Lung (tissue), 16 donors: Measurements from ENCODE around the gene BBOX1. TPM values are rescaled to one million over a fixed set of nuclear protein-coding genes. Genes with fewer than 3 reads are reported as not detected.

Source experiments
- ATAC-seq: fragments of 200-7000 bp; cut with Tn5 transposase; one replicate; pipeline ENCODE4 v1.9.1; 2020; ENCODE audit warnings: moderate number of reproducible peaks; ENCODE audit not compliant: insufficient read depth, low FRiP score
- DNase-seq, 3 donors: peaks; one replicate each; pipeline ENCODE4 v3.0.0-alpha.2; 2013 to 2017
- H3K27ac ChIP-seq, 2 donors: one replicate each; pipeline ENCODE4 v1.5.1; 2013; ENCODE audit warnings: mild to moderate bottlenecking in 2 of 2, moderate library complexity in 2 of 2, control low read depth in 1 of 2, inconsistent platforms in 1 of 2, low read depth in 1 of 2, low read length in 1 of 2
- H3K27me3 ChIP-seq, 3 donors: one replicate each; pipeline ENCODE4 v1.5.1; 2013; ENCODE audit warnings: low read length in 2 of 3; ENCODE audit not compliant: control insufficient read depth in 3 of 3, insufficient read depth in 3 of 3
- H3K36me3 ChIP-seq, 4 donors: one replicate each; pipeline ENCODE4 v1.5.1; 2013; ENCODE audit warnings: low read length in 4 of 4, mild to moderate bottlenecking in 1 of 4, moderate library complexity in 1 of 4; ENCODE audit not compliant: control insufficient read depth in 4 of 4, insufficient read depth in 4 of 4
- H3K4me1 ChIP-seq, 5 donors: one replicate each; pipeline ENCODE4 v1.5.1; 2013; ENCODE audit warnings: low read length in 5 of 5, mild to moderate bottlenecking in 2 of 5, moderate library complexity in 1 of 5; ENCODE audit not compliant: control insufficient read depth in 5 of 5, insufficient read depth in 5 of 5
- H3K4me3 ChIP-seq: one replicate; pipeline ENCODE4 v1.5.1; 2013; ENCODE audit warnings: mild to moderate bottlenecking, control low read depth, moderate library complexity
- H3K9ac ChIP-seq, 2 donors: one replicate each; pipeline ENCODE4 v1.5.1; 2013; ENCODE audit warnings: low read length in 2 of 2, control low read depth in 1 of 2; ENCODE audit not compliant: insufficient read depth in 1 of 2
- H3K9me3 ChIP-seq, 4 donors: one replicate each; pipeline ENCODE4 v1.5.1; 2013; ENCODE audit warnings: low read length in 3 of 4, mild to moderate bottlenecking in 1 of 4, moderate library complexity in 1 of 4; ENCODE audit not compliant: control insufficient read depth in 4 of 4, insufficient read depth in 3 of 4
- WGBS, 2 donors: extraction: QIAGEN DNeasy Blood & Tissue Kit; methylation state at CpG; one replicate each; pipeline ENCODE4 v1.1.7; 2013; 5-methylcytosine and 5-hydroxymethylcytosine counted together
- long read RNA-seq, 5 donors: transcript quantifications; one replicate each; lab custom pipeline, GENCODE V29; 2026
- polyA plus RNA-seq, 2 donors: library from polyadenylated mRNA; stranded (reverse); fragments of 200-250 nt; gene quantifications; one replicate each; pipeline ENCODE4 v1.2.1, GENCODE V29; 2013
- total RNA-seq, 2 donors: library from RNA; depleted of rRNA in 1 of 2; stranded (reverse); fragments of >200 nt in 1 of 2; gene quantifications; one replicate each; pipeline ENCODE4 v1.2.1, GENCODE V29; 2014 to 2021
- TF ChIP-seq, protein P1 (sequence below): IDR thresholded peaks from 2 replicates; pipeline ENCODE4 v1.5.1; 2012; ENCODE audit warnings: mild to moderate bottlenecking; ENCODE audit errors: control extremely low read depth, extremely low read depth
- donor health status: control.
- donor health status: control.
- donor health status: Bipolar disorder and iron deficiency.
- donor health status: healthy.
- donor health status: DM: yes; HTN: yes; CAD: no.

The BBOX1 gene, protein sequence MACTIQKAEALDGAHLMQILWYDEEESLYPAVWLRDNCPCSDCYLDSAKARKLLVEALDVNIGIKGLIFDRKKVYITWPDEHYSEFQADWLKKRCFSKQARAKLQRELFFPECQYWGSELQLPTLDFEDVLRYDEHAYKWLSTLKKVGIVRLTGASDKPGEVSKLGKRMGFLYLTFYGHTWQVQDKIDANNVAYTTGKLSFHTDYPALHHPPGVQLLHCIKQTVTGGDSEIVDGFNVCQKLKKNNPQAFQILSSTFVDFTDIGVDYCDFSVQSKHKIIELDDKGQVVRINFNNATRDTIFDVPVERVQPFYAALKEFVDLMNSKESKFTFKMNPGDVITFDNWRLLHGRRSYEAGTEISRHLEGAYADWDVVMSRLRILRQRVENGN
- total RNA-seq (1 to 10 TPM; 1.1 to 1.9 TPM), polyA plus RNA-seq (under 1 TPM; 0.08 to 0.27 TPM)
- long read RNA-seq, donor 1, result 0 reads
- long read RNA-seq, donor 2, result 0 reads
- long read RNA-seq, donor 3, result 0 reads
- long read RNA-seq, donor 4, result 0 reads
- long read RNA-seq, donor 5, result 0 reads

DNA sequence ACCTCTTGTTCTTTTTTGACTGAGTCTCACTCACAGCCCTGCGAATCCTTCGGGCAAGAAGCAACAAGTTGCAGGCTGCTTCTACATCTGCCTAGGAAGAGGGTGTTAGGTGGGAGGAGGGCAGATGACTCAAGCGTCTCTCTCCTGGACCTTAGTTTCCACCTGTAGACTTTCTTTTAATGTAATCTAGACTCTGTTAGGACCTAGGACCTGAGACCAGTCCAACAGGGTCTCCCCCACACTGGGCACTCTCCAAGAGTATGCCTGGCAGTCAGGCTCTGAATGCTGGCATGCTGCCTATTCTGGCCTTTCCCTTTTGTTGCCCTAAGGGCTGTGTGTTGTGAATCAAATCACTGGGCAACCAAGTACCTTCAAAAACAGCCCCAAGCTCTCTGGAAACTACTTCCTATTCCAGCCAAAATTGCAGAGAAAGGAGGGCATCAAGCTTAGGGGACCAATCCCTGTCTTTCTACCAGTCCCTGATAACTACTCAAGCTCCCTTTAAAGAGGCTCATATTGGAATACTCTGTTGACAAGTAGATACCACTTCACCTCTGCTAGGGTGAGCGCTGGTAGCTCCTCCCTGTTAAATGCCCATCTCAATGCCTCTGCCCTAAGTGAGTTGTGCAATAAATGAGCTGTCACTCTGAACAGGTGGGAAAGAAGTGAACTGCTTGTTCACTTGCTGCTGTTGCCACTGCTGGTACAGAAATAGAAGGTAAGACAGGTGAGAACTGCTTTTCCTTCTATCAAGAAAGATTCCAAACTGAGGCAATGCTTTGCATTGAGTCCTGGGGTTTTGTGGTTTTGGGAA, at the start of gene BBOX1:
Gene BBOX1, plus strand, starts transcription at position 514 of the 814 bp plus-strand sequence. CDS start 14,616 bp downstream, outside the sequence.
- DNase-seq (no peak), ATAC-seq (no peak)
- H3K27ac ChIP-seq, result no peak within 1 kb of the TSS
- no peak within 1 kb of the TSS for H3K4me3 ChIP-seq
- no peak within 1 kb of the TSS for H3K9ac ChIP-seq
- H3K36me3 ChIP-seq, result no peaks in the 10 kb centered on the region
- 56 to 67% methylated on average over 4 of the region's 4 CpGs for WGBS, 2 donors
- peaks cover 0 to 6% (median 1%) of the 10 kb centered on the region in 4 donors for H3K9me3 ChIP-seq
- TF ChIP-seq, protein P1, sequence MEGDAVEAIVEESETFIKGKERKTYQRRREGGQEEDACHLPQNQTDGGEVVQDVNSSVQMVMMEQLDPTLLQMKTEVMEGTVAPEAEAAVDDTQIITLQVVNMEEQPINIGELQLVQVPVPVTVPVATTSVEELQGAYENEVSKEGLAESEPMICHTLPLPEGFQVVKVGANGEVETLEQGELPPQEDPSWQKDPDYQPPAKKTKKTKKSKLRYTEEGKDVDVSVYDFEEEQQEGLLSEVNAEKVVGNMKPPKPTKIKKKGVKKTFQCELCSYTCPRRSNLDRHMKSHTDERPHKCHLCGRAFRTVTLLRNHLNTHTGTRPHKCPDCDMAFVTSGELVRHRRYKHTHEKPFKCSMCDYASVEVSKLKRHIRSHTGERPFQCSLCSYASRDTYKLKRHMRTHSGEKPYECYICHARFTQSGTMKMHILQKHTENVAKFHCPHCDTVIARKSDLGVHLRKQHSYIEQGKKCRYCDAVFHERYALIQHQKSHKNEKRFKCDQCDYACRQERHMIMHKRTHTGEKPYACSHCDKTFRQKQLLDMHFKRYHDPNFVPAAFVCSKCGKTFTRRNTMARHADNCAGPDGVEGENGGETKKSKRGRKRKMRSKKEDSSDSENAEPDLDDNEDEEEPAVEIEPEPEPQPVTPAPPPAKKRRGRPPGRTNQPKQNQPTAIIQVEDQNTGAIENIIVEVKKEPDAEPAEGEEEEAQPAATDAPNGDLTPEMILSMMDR, result no peak
- peaks cover 0 to 22% (median 0%) of the 10 kb centered on the region in 5 donors for H3K4me1 ChIP-seq
- no peaks in the 10 kb centered on the region for H3K27me3 ChIP-seq

DNA sequence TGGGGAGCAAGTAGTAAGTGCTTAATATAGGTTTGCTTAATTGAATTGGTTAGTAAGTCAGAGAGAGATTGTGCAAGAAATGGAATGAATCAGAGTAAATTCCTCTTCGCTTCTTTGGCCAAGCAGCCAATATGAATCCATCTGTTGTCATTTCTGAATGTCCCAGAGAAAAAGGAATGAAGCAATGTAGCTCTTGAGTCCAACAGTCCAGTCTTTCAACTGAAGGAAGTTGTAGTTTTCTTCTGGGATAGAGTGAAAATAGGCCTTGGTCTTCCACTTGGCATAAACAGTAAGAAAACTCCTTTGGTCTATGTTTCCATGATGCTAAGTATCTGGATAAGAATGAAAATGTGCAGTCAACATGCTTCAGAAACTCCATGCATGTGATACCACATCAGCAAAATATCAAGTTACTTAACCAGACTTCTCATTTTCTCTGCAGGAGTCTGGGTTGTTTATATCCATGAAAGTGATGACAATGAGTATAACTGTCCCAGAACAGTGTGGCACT, 48.5 kb upstream of the BBOX1 start:
- 54 to 75% methylated on average over 1 of the region's 1 CpG for WGBS, 2 donors
- H3K36me3 ChIP-seq, result no peaks in the 10 kb centered on the region
- peak overlapping the region in 1 of 2 donors; percentile 53 for H3K27ac ChIP-seq
- H3K9me3 ChIP-seq, result peaks cover 0 to 4% (median 0%) of the 10 kb centered on the region in 4 donors
- H3K9ac ChIP-seq, result no peak overlapping the region
- TF ChIP-seq, protein P1, result no peak
- ATAC-seq, result peak; percentile 30
- H3K4me1 ChIP-seq, result peaks cover 0 to 43% (median 18%) of the 10 kb centered on the region in 5 donors
- DNase-seq, result peak in 2 of 3 donors; percentile 65 to 84
- H3K27me3 ChIP-seq, result peaks cover 0 to 20% (median 0%) of the 10 kb centered on the region in 3 donors
- no peak overlapping the region for H3K4me3 ChIP-seq

DNA sequence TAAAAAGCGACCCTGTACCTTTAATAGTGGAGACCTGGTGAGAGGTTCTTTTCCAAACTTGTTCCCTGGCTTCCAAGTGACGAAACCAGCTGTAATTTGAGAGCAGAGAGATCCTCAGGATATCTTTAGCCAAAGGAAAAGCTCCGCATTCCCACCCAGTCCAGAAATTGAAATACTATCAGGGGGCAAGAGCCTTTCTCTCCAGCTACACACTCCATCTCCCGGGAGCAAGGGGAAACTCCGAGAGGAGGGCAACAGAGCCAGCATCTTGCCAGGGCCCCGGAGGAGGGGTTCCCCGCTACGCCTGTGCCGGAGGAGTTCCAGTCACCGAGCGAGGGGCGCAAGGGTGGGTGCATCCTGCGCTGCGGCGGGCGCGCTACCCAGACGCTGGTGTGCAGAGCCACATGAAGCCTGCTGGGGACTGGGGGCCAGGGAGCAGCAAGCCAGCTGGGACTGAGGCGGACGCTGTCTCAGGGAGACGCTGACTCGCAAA, 46.6 kb upstream of the BBOX1 start, which contains the start of gene FIBIN:
Gene FIBIN, plus strand, starts transcription at position 148 of the 493 bp plus-strand sequence. CDS start 415 bp downstream, outside the sequence.
- H3K9ac ChIP-seq, result peak within 1 kb of the TSS; percentile 31 to 61
- no peaks in the 10 kb centered on the region for H3K36me3 ChIP-seq
- H3K4me1 ChIP-seq, result peaks cover 0 to 32% (median 14%) of the 10 kb centered on the region in 5 donors
- peaks cover 0 to 24% (median 0%) of the 10 kb centered on the region in 3 donors for H3K27me3 ChIP-seq
- H3K27ac ChIP-seq, result peak within 1 kb of the TSS; percentile 41 to 53
- DNase-seq (peak; percentile 48 to 83 (median 80)), ATAC-seq (peak; percentile 45)
- peak within 1 kb of the TSS; percentile 18 for H3K4me3 ChIP-seq
- TF ChIP-seq, protein P1, result no peak
- H3K9me3 ChIP-seq, result peaks cover 0 to 4% (median 0%) of the 10 kb centered on the region in 4 donors
- 12 to 14% methylated on average over 21 to 22 of the region's 22 CpGs for whole genome bisulfite sequencing, 2 donors
